ENCODE results near the gene FBLN1.

- no peak for TF ChIP-seq BCL11A (tag by site-specific recombination; IDR thresholded peaks at IDR 0.05; ENCODE audit: low read depth)
- 0 out of 2 replicates have a peak, but pooled peaks have one; percentile 16 for TF ChIP-seq ZEB2 (tag by site-specific recombination; IDR thresholded peaks at IDR 0.05)
- TF ChIP-seq CTCF (tag by site-specific recombination; IDR thresholded peaks at IDR 0.05), result no peak
- TF ChIP-seq ZNF121 (tag by site-specific recombination; IDR thresholded peaks at IDR 0.05), result no peak
- no peak for TF ChIP-seq SCRT2 (tag by site-specific recombination; IDR thresholded peaks at IDR 0.05)
- TF ChIP-seq, protein P1, sequence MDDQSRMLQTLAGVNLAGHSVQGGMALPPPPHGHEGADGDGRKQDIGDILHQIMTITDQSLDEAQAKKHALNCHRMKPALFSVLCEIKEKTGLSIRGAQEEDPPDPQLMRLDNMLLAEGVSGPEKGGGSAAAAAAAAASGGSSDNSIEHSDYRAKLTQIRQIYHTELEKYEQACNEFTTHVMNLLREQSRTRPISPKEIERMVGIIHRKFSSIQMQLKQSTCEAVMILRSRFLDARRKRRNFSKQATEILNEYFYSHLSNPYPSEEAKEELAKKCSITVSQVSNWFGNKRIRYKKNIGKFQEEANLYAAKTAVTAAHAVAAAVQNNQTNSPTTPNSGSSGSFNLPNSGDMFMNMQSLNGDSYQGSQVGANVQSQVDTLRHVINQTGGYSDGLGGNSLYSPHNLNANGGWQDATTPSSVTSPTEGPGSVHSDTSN (CRISPR knock-in tag; IDR thresholded peaks at IDR 0.05), result no peak
- no peak for TF ChIP-seq ATF2 (tag by site-specific recombination; IDR thresholded peaks at IDR 0.05; ENCODE audit: low read depth)
- TF ChIP-seq ZNF292 (tag by site-specific recombination; IDR thresholded peaks at IDR 0.05; ENCODE audit: borderline replicate concordance, low read depth), result no peak
- no peak for TF ChIP-seq ZNF239 (tag by site-specific recombination; IDR thresholded peaks at IDR 0.05)
- TF ChIP-seq ZNF202 (tag by site-specific recombination; IDR thresholded peaks at IDR 0.05; ENCODE audit: borderline replicate concordance), result no peak
- no peak for TF ChIP-seq KLF10 (tag by site-specific recombination; IDR thresholded peaks at IDR 0.05)
- no peak for TF ChIP-seq KLF16 (tag by site-specific recombination; IDR thresholded peaks at IDR 0.05)
- TF ChIP-seq TCF7L2 (IDR thresholded peaks at IDR 0.05; ENCODE audit: borderline replicate concordance, low read depth, low read length), result no peak
Observed at GRCh38 chr22:45531441-45532234, 29.0 kb downstream of the FBLN1 start.

All from HEK293 (cell line).